B cell (primary cell): ENCODE results near the gene TACC3. TPM values are rescaled to one million over a fixed set of nuclear protein-coding genes. Genes with fewer than 3 reads are reported as not detected.

Experiments
- ATAC-seq: fragments of 200-7000 bp; cut with Tn5 transposase; one replicate; pipeline ENCODE4 v1.10.0; 2021; ENCODE audit warnings: low read depth, mild to moderate bottlenecking, moderate number of reproducible peaks, moderate library complexity
- CTCF ChIA-PET: fragments of 350-600 bp; sonication (Branson Sonifier 250); formaldehyde crosslinking; loops from one replicate; lab custom pipeline; 2021; ENCODE audit warnings: antibody characterized with exemption, inconsistent platforms; lab: Charles Lee
- POLR2A ChIA-PET: fragments of 350-600 bp; sonication (Branson Sonifier 250); formaldehyde crosslinking; loops from one replicate; lab custom pipeline; 2021; ENCODE audit warnings: antibody characterized with exemption; lab: Charles Lee
- DNase-seq: peaks from one replicate; pipeline ENCODE4 v3.0.0; 2013
- H2AFZ ChIP-seq: 2 replicates; pipeline ENCODE4 v1.6.1; 2012; ENCODE audit warnings: mild to moderate bottlenecking, low read depth, low read length; ENCODE audit not compliant: insufficient read depth, poor library complexity, severe bottlenecking
- H3K27ac ChIP-seq, 2 donors: 1 replicate in 1 of 2; 2 replicates in 1 of 2; pipeline ENCODE4 v1.5.1; 2012 to 2013; ENCODE audit warnings: low read length in 2 of 2, mild to moderate bottlenecking in 2 of 2, moderate library complexity in 1 of 2
- H3K27me3 ChIP-seq, 4 experiments: fragments of 200-600 bp in 1 of 4; sonication (generic) in 1 of 4; replicated peaks in 1 of 4; 1 replicate in 2 of 4; 2 replicates in 2 of 4; pipeline versions ENCODE4 v1.6.1 to v1.7.0; 2013 to 2016; ENCODE audit warnings: low read length in 3 of 4, mild to moderate bottlenecking in 2 of 4, mixed read lengths in 1 of 4, moderate library complexity in 1 of 4; ENCODE audit not compliant: insufficient read depth in 4 of 4, control insufficient read depth in 3 of 4; ENCODE audit errors: control extremely low read depth in 1 of 4
- H3K36me3 ChIP-seq, 2 experiments: replicated peaks in 1 of 2; 1 replicate in 1 of 2; 2 replicates in 1 of 2; pipeline versions ENCODE4 v1.6.1 to v1.7.1; 2013; ENCODE audit warnings: low read length in 1 of 2; ENCODE audit not compliant: insufficient read depth in 2 of 2, control insufficient read depth in 1 of 2; ENCODE audit errors: control extremely low read depth in 1 of 2, extremely low read depth in 1 of 2
- H3K4me1 ChIP-seq, 2 donors: fragments of 200-600 bp in 1 of 2; sonication (generic) in 1 of 2; 1 replicate in 1 of 2; 2 replicates in 1 of 2; pipeline versions ENCODE4 v1.5.1 to v1.6.1; 2013 to 2017; ENCODE audit warnings: low read length in 2 of 2; ENCODE audit not compliant: control insufficient read depth in 2 of 2, insufficient read depth in 2 of 2
- H3K4me2 ChIP-seq: replicated peaks from 2 replicates; pipeline ENCODE3; 2012; ENCODE audit warnings: mild to moderate bottlenecking, low read depth, low read length; ENCODE audit not compliant: poor library complexity, severe bottlenecking
- H3K4me3 ChIP-seq, 5 experiments: fragments of 200-600 bp in 1 of 5; sonication (generic) in 1 of 5; 1 replicate in 3 of 5; 2 replicates in 2 of 5; pipeline versions ENCODE4 v1.5.1 to v1.7.0; 2011 to 2016; ENCODE audit warnings: low read length in 4 of 5, mild to moderate bottlenecking in 4 of 5, low read depth in 2 of 5, control low read depth in 1 of 5, moderate library complexity in 1 of 5; ENCODE audit not compliant: insufficient read depth in 1 of 5; ENCODE audit errors: control extremely low read depth in 1 of 5, extremely low read depth in 1 of 5
- H3K79me2 ChIP-seq: fragments of 200-600 bp; sonication (generic); one replicate; pipeline ENCODE4 v1.6.0; 2016; ENCODE audit warnings: low read length; ENCODE audit not compliant: control insufficient read depth, insufficient read depth
- H3K9ac ChIP-seq: fragments of 200-600 bp; sonication (generic); 2 replicates; pipeline ENCODE4 v1.6.1; 2017; ENCODE audit warnings: mild to moderate bottlenecking, low read length, moderate library complexity
- H3K9me3 ChIP-seq, 3 donors: one replicate each; pipeline versions ENCODE4 v1.6.1 to v1.7.1; 2013; ENCODE audit warnings: low read length in 2 of 3; ENCODE audit not compliant: control insufficient read depth in 2 of 3, insufficient read depth in 1 of 3; ENCODE audit errors: control extremely low read depth in 1 of 3
- H4K20me1 ChIP-seq: 2 replicates; pipeline ENCODE4 v1.6.0; 2012; ENCODE audit warnings: mild to moderate bottlenecking, low read length; ENCODE audit not compliant: insufficient read depth, control insufficient read depth, poor library complexity, severe bottlenecking
- H3K27ac Mint-ChIP-seq: one replicate; pipeline ENCODE4 v1.8.0; 2021; ENCODE audit warnings: mixed read lengths
- H3K27me3 Mint-ChIP-seq: one replicate; pipeline ENCODE4 v1.8.0; 2021; ENCODE audit warnings: mixed read lengths
- H3K4me1 Mint-ChIP-seq: one replicate; pipeline ENCODE4 v1.8.0; 2021; ENCODE audit warnings: mixed read lengths
- H3K4me3 Mint-ChIP-seq: one replicate; pipeline ENCODE4 v1.8.0; 2021; ENCODE audit warnings: mixed read lengths
- H3K9me3 Mint-ChIP-seq: one replicate; pipeline ENCODE4 v1.8.0; 2022; ENCODE audit warnings: mixed read lengths; ENCODE audit not compliant: insufficient read depth
- EZH2 ChIP-seq: IDR thresholded peaks from 2 replicates; pipeline ENCODE4 v1.6.1; 2012; ENCODE audit warnings: borderline replicate concordance, low read depth, mild to moderate bottlenecking, moderate library complexity, low read length; ENCODE audit not compliant: insufficient read depth, poor library complexity, severe bottlenecking
- WGBS: methylation state at CpG from one replicate; pipeline ENCODE4 v1.1.5; 2013; ENCODE audit warnings: missing lambda C conversion rate; ENCODE audit not compliant: insufficient coverage; 5-methylcytosine and 5-hydroxymethylcytosine counted together
- intact Hi-C: fragments of 100-400 bp; cut with micrococcal nuclease; formaldehyde crosslinking; loops from one replicate; pipeline ENCODE4 v1.10.0; 2022
- polyA plus RNA-seq: library from polyadenylated mRNA; depleted of rRNA; stranded (reverse); fragments of >200 nt; gene quantifications from 2 replicates; pipeline ENCODE4 v1.2.3, GENCODE V29; 2012
- total RNA-seq, 2 donors: library from RNA; stranded (reverse); fragments of 120-200 nt in 1 of 2; gene quantifications; 1 replicate in 1 of 2; 2 replicates in 1 of 2; pipeline versions ENCODE4 v1.2.3 to v1.2.4, GENCODE V29; 2013 to 2022
- TF ChIP-seq, protein P1 (sequence below): fragments of 200-600 bp; IDR thresholded peaks from one replicate; pipeline ENCODE4 v1.8.0; 2022; ENCODE audit warnings: antibody characterized with exemption, mild to moderate bottlenecking

Gene TACC3
- total and polyA plus RNA-seq, 2 donors (not counting 1 experiment from before 2014, with no cell fraction given): 29.5 to 47.9 TPM

- Mint-ChIP-seq H3K27ac (no peak overlapping the region), H3K9me3 (no peaks in the 10 kb centered on the region), H3K4me3 (no peak overlapping the region), H3K4me1 (peaks cover 1% of the 10 kb centered on the region), H3K27me3 (peaks cover 4% of the 10 kb centered on the region)
- intact Hi-C loops: loop anchor here (5.0 kb wide), 1 partner anchor 108 kb away; the partner anchor contains the start of gene FAM53A
- Histone ChIP-seq H3K36me3 (no peaks in the 10 kb centered on the region), H3K4me3 (no peak overlapping the region), H4K20me1 (peaks cover 4% of the 10 kb centered on the region), H3K4me1 (peaks cover 9 to 10% of the 10 kb centered on the region in 2 donors), H3K9me3 (peaks cover 0 to 12% (median 0%) of the 10 kb centered on the region in 3 donors), H3K27me3 (peaks cover 0 to 12% (median 5%) of the 10 kb centered on the region in 4 experiments), H3K79me2 (no peaks in the 10 kb centered on the region), H3K9ac (no peak overlapping the region), H3K4me2 (no peak overlapping the region), H3K27ac (no peak overlapping the region), H2AFZ (no peak overlapping the region)
- no peak for DNase-seq
- no peak for TF ChIP-seq EZH2
- no peak for ATAC-seq
- ChIA-PET CTCF (no interaction called here), POLR2A (no interaction called here)
- WGBS: 85% methylated on average over 10 of the region's 10 CpGs
Measured at GRCh38 chr4:1790005-1790404, 68.7 kb downstream of the TACC3 start.

- Mint-ChIP-seq H3K27ac (no peak overlapping the region), H3K9me3 (no peaks in the 10 kb centered on the region), H3K27me3 (peaks cover 10% of the 10 kb centered on the region), H3K4me1 (peaks cover 3% of the 10 kb centered on the region), H3K4me3 (peak overlapping the region; percentile 66)
- Histone ChIP-seq H3K9me3 (peaks cover 0 to 21% (median 0%) of the 10 kb centered on the region in 3 donors), H3K4me2 (peak overlapping the region; percentile 92), H3K27ac (no peak overlapping the region), H3K36me3 (no peaks in the 10 kb centered on the region), H3K9ac (no peak overlapping the region), H3K27me3 (peaks cover 0 to 35% (median 24%) of the 10 kb centered on the region in 4 experiments), H3K4me3 (no peak overlapping the region), H3K4me1 (peaks cover 20 to 27% of the 10 kb centered on the region in 2 donors), H3K79me2 (no peaks in the 10 kb centered on the region), H4K20me1 (peaks cover 4% of the 10 kb centered on the region), H2AFZ (no peak overlapping the region)
- TF ChIP-seq EZH2: no peak
- TF ChIP-seq, protein P1, sequence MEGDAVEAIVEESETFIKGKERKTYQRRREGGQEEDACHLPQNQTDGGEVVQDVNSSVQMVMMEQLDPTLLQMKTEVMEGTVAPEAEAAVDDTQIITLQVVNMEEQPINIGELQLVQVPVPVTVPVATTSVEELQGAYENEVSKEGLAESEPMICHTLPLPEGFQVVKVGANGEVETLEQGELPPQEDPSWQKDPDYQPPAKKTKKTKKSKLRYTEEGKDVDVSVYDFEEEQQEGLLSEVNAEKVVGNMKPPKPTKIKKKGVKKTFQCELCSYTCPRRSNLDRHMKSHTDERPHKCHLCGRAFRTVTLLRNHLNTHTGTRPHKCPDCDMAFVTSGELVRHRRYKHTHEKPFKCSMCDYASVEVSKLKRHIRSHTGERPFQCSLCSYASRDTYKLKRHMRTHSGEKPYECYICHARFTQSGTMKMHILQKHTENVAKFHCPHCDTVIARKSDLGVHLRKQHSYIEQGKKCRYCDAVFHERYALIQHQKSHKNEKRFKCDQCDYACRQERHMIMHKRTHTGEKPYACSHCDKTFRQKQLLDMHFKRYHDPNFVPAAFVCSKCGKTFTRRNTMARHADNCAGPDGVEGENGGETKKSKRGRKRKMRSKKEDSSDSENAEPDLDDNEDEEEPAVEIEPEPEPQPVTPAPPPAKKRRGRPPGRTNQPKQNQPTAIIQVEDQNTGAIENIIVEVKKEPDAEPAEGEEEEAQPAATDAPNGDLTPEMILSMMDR: no peak
- POLR2A ChIA-PET: no interaction called here
- DNase-seq: no peak
- CTCF ChIA-PET: no interaction called here
- no peak for ATAC-seq
- intact Hi-C loops: loop anchor here (2.0 to 5.0 kb wide), 2 partner anchors 25 to 110 kb away; partner anchors contain the start of gene FAM53A
- WGBS: 73% methylated on average over 29 of the region's 29 CpGs
Measured at GRCh38 chr4:1792158-1792831, 71.0 kb downstream of the TACC3 start.
